HG03196 (cell line): ENCODE measurements around the gene IL18.
"Not testable (repeated sequence)": the region's sequence is repeated elsewhere in the genome, so short reads cannot be mapped to it uniquely, and the experiment has no call there.

Source experiments
- ATAC-seq: cut with Tn5 transposase; IDR thresholded peaks from one replicate; pipeline ENCODE4 v1.9.1; 2021; ENCODE audit not compliant: unreplicated experiment

The IL18 gene

GRCh38 chr11:112172362-112172994 lies 8.6 kb upstream of the IL18 start:
- peak; percentile 66 for ATAC-seq

- ATAC-seq: no peak
Measured at GRCh38 chr11:112167145-112167544, 3.3 kb upstream of the IL18 start, which contains the start of gene TEX12. Gene TEX12, plus strand, starts transcription at chr11:112167372. Its CDS starts 1,897 bp downstream, at chr11:112169269.

DNA sequence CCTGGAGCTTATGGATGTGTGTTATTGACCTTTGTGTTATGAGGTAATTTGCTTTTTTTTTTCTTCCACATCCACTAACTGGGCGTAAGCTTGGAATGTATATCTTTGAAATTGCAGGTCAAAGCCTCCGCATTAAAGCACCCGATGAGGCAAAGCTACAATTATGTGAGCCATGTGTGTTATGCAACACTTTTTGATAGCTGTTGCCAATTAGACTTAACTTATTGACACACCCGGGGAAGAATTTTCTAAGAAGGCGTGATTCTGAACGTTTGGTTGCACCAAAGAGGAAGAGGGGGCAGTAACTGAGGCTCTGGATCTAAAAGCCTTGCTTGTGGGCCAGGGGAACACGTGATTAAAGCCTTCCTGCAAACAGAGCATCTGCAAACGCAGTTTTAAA lies 2.7 kb upstream of the IL18 start:
- no peak for ATAC-seq

- no peak for ATAC-seq
Measured at GRCh38 chr11:112165049-112165448, 1.2 kb upstream of the IL18 start.

DNA sequence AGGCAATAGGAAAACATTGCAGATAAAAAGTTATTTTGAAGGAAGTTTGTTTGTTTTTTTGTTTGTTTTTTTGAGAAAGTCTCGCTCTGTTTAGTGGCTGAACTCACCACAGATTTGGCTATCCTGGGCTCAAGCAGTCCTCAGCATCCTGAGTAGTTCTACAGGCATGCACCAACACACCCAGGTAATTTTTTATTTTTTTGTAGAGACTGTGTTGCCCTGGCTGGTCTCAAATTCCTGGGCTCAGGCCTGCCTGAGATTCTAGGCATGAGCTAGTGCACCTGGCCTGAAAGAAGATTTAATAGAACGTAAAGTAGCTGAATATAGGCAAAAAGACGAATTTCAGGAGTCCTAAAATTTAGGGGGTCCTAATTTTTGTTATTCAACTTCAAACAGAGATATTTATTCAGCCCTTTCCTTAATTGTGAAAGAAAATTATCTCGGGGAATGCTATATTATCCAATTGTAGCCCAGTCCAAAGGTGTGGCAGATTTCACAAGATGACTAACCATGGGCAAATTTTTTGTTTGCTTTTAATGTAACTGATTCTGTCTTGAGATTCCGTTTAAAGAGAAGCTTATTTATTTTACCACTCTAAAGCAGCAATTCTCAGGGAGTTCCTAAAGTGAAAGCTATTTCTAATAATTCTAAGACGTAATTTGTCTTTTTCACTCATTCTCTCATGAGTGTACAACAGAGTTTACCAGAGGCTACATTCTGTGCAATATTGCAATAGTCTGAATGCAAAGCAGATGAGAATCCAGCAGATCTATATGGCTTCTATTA lies 940 bp downstream of the IL18 start:
- ATAC-seq: no peak

DNA sequence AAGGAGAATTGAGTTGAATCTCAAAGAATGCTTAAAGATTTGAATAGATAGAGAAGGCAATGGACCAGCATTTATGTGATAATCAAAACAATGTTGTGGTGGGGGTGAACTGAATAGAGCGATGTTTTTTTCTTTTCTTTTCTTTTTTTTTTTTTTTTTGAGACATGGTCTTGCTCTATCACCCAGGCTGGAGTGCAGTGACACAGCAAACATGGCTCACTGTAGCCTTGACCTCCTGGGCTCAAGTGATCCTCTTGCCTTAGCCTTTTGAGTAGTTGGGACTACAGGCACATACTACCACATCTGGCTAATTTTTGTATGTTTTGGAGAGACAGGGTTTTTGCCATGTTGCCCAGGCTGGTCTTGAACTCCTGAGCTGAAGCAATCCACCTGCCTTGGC lies 1.7 kb downstream of the IL18 start:
- not testable (repeated sequence) for ATAC-seq

GRCh38 chr11:112161012-112161411 lies 2.9 kb downstream of the IL18 start:
- no peak for ATAC-seq

GRCh38 chr11:112160091-112160848 lies 3.6 kb downstream of the IL18 start:
- ATAC-seq: no peak

DNA sequence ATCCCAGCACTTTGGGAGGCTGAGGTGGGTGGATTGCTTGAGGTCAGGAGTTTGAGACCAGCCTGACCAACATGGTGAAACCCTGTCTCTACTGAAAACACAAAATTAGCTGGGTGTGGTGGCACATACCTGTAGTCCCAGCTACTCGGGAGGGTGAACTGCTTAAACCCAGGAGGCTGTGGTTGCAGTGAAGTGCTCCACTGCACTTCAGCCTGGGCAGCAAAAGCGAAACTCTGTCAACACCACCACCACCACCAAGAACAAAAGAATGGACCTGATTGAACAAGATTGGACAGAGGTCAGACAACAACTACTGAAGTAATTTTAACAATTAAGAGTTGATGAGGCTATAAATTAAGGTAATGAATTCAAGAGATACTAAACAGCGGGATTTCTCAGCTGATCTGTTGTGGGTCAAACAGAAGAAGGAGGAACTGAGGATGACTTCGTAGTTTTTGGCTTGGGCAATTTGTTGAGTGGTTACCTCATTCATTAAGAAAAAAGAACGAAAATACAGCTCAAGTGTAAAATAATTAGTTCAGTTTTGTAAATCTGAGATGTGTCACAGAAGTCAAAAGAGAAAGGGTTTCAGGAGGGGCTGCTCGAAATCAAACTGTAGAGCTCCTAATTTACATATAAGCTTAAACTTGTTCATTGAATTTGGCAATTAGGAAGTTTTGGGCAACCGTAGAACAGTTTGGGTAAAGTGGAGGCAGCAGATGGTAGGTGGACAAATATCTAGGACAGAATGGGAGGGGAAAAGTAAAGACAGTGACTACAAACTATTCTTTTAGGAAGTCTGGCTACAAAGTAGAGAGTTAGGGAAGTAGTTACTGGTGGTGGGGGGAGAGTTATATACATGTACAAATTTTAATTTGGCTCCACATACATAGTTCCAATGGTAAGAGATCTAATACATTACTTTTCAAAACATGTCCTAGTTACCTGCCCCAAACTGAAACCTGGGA lies 4.5 kb downstream of the IL18 start:
- ATAC-seq: no peak

DNA sequence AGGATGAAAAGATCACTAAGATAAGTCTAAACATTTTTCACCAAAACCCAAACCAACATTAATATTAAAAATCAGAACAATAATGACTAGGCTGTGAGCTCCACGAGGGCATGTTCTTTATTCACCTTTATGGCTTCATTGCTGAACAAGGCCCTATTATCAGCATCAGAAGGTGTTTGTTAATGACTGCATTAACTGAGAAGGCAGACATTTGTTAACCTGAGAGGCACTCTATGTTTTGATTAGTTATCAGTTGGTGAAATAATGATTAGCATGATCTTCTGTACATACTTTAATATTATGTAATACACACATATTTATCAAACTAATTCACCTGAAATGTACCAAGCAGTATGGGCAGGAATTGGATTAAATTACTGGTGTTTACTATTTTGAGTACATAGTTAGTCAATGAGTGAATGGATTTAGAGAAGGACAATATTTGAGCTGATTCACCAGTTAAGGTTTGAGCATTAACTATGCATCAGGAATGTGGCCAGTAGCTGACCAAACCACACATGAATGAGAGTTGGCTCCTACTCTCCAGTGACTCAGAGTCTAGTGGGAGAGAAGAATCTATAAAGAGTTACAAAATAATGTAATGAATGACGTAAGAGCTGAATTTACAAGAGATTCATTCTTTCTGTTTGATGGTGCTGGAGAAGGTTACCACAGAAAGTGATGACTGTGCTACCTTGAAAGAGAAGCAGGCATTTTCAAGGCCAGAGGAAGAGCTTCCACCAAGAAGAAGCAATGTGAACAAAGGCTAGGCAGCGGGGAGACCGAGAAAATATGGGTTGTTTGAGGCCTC lies 6.7 kb downstream of the IL18 start:
- ATAC-seq: peak; percentile 60

DNA sequence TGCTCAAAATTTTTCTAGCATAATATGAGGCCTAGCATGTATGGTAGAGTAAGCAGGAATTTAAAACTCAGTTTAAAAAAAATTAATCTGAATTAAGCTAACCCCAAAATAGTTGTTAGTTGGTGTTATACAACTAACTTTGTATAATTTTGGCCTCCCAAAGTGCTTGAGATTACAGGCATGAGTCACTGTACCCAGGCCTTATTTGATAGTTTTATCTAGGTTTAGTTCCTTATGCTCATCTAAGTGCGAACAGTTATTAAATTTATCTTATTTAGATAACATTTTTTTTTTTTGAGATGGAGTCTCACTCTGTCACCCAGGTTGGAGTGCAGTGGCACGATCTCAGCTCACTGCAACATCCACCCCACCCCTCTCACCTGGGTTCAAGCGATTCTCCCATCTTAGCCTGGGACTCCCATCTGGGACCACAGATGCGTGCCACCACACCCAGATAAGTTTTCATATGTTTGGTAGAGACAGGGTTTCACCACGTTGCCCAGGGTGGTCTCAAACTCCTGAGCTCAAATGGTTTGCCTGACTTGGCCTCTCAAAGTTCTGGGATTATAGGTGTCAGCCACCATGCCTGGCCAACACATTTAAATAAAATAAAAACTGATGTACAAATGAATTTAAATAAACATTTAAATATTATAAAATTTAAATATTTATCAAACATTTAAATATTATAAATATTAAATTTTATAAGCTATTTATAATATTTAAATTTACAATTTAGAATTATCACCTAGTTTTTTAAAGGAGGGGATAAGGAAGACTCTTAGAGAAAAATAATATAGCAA lies 7.5 kb downstream of the IL18 start:
- ATAC-seq: no peak

DNA sequence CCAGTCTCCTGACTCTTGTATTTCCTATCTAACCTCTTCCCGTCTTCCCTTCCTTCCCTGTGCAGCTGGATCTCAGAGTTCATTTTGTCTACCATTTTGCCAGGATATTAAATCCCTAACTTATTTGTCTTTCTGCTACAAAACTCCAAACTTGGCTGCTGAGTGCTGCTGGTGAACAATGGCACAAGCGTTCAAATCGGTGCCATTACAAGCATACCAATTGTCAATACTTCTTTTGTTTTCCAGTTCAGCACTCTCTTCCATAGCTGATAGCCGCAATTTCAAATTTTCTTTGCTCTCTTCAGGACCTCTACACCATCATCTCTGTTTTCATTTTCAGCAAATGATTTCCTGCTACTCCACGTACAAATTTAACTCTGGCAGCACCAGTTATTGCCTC lies 13.4 kb downstream of the IL18 start:
- ATAC-seq: no peak

- ATAC-seq: no peak
Measured at GRCh38 chr11:112143597-112143996, 20.3 kb downstream of the IL18 start.

- no peak for ATAC-seq
Measured at GRCh38 chr11:112134473-112134872, 29.4 kb downstream of the IL18 start.

DNA sequence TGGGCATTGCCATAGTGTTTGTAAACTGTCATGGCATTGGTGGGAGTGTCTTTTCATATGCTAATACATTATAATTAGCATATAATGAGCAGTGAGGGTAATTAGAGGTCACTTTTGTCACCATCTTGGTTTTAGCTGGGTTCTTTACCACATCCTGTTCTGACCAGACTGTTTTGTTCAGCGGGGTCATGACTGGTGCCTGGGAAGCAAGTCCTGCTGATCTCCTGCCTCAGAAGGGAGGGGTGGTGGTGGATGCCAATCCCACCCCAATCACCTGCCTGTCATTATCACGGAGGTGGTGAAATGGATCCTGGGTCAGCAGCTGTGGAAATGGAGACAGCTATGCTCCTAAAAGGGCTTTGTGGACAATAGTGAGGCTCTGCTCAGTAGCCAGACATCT lies 31.2 kb downstream of the IL18 start:
- no peak for ATAC-seq

DNA sequence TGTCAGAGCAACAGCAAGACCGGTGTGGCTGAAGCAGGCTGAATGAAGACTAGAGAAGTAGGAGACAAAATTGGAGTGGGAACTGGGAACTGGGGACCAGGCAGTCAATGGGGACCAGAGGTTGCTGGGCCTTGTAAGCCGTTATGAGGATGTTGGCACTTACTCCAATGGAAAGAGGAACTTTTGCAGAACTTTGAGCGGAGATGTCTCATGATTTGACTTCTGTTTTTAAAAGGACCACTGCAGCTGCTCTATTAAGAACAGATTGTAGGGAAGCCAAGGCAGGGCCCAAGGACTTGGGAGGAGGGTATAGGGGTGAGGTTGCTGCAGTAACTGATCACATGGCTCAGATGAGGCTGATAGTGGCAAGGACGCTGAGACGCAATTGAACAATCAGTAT lies 34.2 kb downstream of the IL18 start:
- no peak for ATAC-seq

DNA sequence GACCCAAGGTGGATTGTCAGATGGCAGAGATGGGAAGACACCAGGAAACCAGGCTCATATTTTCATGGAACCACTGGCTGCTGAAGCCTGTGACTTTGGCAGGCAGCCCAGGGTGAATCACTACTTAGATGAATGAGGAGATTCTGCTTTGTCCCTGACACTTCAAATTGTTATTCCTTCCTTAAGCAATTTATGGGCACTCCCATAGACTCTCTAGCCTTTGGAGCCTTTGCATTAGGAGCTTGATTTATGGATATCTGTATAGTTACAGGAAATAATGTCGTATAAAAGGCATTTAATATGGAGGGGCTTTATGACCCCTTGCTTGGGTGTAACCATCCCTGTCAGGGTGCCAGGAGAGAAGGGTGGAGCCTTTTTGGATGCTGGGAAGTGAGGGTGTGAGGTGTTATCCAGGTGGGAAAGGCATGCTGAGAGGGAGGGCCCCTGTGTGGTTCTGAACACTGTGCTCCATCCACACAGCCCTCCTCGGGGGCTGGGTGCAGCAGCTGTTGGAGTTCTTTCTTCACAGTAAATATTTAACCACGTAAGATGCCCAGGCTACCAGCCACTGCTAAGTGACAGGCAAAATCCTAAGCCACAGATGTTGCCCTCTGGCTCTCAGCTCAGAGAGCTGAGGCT lies 35.3 kb downstream of the IL18 start:
- no peak for ATAC-seq

- ATAC-seq: no peak
Measured at GRCh38 chr11:112127056-112127455, 36.8 kb downstream of the IL18 start.

DNA sequence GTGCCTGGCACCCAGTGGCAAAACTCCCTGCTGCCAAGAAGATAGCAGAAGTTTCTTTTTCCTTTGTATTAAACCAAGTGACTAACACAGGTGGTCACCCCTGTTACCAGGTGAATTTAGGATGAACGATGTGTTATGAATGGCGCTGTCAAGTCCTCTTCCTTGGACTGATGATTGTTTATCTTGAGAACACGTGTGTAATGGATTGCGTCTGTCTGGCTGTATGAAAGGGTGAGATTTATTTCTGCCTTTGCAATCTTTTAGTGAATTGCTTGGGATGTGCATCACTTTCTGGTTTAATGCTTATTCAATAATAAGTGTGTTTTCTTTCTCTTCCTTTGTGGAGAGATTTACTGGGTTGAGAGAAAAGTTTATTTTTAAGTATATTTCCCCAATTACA lies 40.8 kb downstream of the IL18 start:
- no peak for ATAC-seq
